WTC11 (cell line): ENCODE measurements around the gene ACCSL. TPM values are rescaled to one million over a fixed set of nuclear protein-coding genes. Genes with fewer than 3 reads are reported as not detected.
A peak's percentile ranks its signal among the peaks of the same experiment; 100 is the strongest.

ENCODE experiments used
- FOXJ3 ChIP-seq: sonication (generic); formaldehyde crosslinking; IDR thresholded peaks from 2 replicates; pipeline ENCODE4 v1.9.0; 2021; ENCODE audit warnings: missing genetic modification reagents, mild to moderate bottlenecking, borderline replicate concordance
- FOXK1 ChIP-seq: sonication (generic); formaldehyde crosslinking; IDR thresholded peaks from 2 replicates; pipeline ENCODE4 v1.8.0; 2022; ENCODE audit warnings: mild to moderate bottlenecking, moderate library complexity, missing genetic modification reagents
- GABPB1 ChIP-seq: sonication (generic); formaldehyde crosslinking; IDR thresholded peaks from 2 replicates; pipeline ENCODE4 v1.8.1; 2023; ENCODE audit warnings: mild to moderate bottlenecking, missing genetic modification reagents
- OVOL2 ChIP-seq: fragments of 250-450 bp; sonication (Bioruptor Pico); IDR thresholded peaks from 2 replicates; pipeline ENCODE4 v1.9.0; 2021; ENCODE audit warnings: mild to moderate bottlenecking, borderline replicate concordance
- SOX15 ChIP-seq: fragments of 250-450 bp; sonication (Bioruptor Pico); IDR thresholded peaks from 2 replicates; pipeline ENCODE4 v1.9.0; 2021; ENCODE audit warnings: mild to moderate bottlenecking
- TEAD1 ChIP-seq: sonication (generic); formaldehyde crosslinking; IDR thresholded peaks from 2 replicates; pipeline ENCODE4 v1.8.0; 2022; ENCODE audit warnings: mild to moderate bottlenecking, missing genetic modification reagents
- TP53 ChIP-seq: sonication (generic); formaldehyde crosslinking; IDR thresholded peaks from 2 replicates; pipeline ENCODE4 v1.8.1; 2023; ENCODE audit warnings: mild to moderate bottlenecking, missing genetic modification reagents
- ZNF121 ChIP-seq: sonication (generic); formaldehyde crosslinking; IDR thresholded peaks from 2 replicates; pipeline ENCODE4 v1.8.0; 2023; ENCODE audit warnings: missing genetic modification reagents
- ZNF138 ChIP-seq: sonication (generic); formaldehyde crosslinking; conservative IDR thresholded peaks from 2 replicates; pipeline ENCODE4 v1.8.1; 2022; ENCODE audit warnings: mild to moderate bottlenecking, moderate library complexity, missing genetic modification reagents
- ZNF263 ChIP-seq: sonication (generic); formaldehyde crosslinking; IDR thresholded peaks from 2 replicates; pipeline ENCODE4 v1.8.1; 2022; ENCODE audit warnings: low read depth, mild to moderate bottlenecking, moderate library complexity, missing genetic modification reagents
- total RNA-seq: library from RNA; stranded (reverse); gene quantifications from 3 replicates; pipeline ENCODE4 v1.2.3, GENCODE V29; 2021
- TF ChIP-seq, protein P1 (sequence below): sonication (generic); formaldehyde crosslinking; IDR thresholded peaks from 2 replicates; pipeline ENCODE4 v1.8.0; 2023; ENCODE audit warnings: mild to moderate bottlenecking, missing genetic modification reagents
- TF ChIP-seq, protein P2 (sequence below): fragments of 250-450 bp; sonication (Bioruptor Pico); IDR thresholded peaks from 2 replicates; pipeline ENCODE4 v1.9.0; 2021; ENCODE audit warnings: moderate library complexity, mild to moderate bottlenecking, inconsistent platforms, borderline replicate concordance
- TF ChIP-seq, protein P3 (sequence below): sonication (generic); formaldehyde crosslinking; conservative IDR thresholded peaks from 2 replicates; pipeline ENCODE4 v1.8.1; 2022; ENCODE audit warnings: mild to moderate bottlenecking, missing genetic modification reagents
- TF ChIP-seq, protein P4 (sequence below): sonication (generic); formaldehyde crosslinking; IDR thresholded peaks from 2 replicates; pipeline ENCODE4 v1.8.0; 2022; ENCODE audit warnings: mild to moderate bottlenecking, missing genetic modification reagents
- TF ChIP-seq, protein P5 (sequence below): fragments of 200-600 bp; IDR thresholded peaks from 2 replicates; pipeline ENCODE4 v1.8.0; 2022; ENCODE audit warnings: antibody characterized with exemption
- TF ChIP-seq, protein P6 (sequence below): sonication (generic); formaldehyde crosslinking; IDR thresholded peaks from 2 replicates; pipeline ENCODE4 v1.8.1; 2023; ENCODE audit warnings: mild to moderate bottlenecking, missing genetic modification reagents
- TF ChIP-seq, protein P7 (sequence below): sonication (generic); formaldehyde crosslinking; IDR thresholded peaks from 2 replicates; pipeline ENCODE4 v1.8.1; 2022; ENCODE audit warnings: low read depth, mild to moderate bottlenecking, moderate library complexity, missing genetic modification reagents, borderline replicate concordance
- TF ChIP-seq, protein P8 (sequence below): sonication (generic); formaldehyde crosslinking; IDR thresholded peaks from 2 replicates; pipeline ENCODE4 v1.8.1; 2022; ENCODE audit warnings: low read depth, missing genetic modification reagents, borderline replicate concordance
- TF ChIP-seq, protein P9 (sequence below): fragments of 250-450 bp; sonication (Bioruptor Pico); IDR thresholded peaks from 2 replicates; pipeline ENCODE4 v1.9.0; 2021; ENCODE audit warnings: mild to moderate bottlenecking
- TF ChIP-seq, protein P10 (sequence below): fragments of 250-450 bp; sonication (Bioruptor Pico); conservative IDR thresholded peaks from 2 replicates; pipeline ENCODE4 v1.9.0; 2021; ENCODE audit warnings: mild to moderate bottlenecking

ACCSL gene
- total RNA-seq, 1 experiment from 2014 or later: not detected

DNA sequence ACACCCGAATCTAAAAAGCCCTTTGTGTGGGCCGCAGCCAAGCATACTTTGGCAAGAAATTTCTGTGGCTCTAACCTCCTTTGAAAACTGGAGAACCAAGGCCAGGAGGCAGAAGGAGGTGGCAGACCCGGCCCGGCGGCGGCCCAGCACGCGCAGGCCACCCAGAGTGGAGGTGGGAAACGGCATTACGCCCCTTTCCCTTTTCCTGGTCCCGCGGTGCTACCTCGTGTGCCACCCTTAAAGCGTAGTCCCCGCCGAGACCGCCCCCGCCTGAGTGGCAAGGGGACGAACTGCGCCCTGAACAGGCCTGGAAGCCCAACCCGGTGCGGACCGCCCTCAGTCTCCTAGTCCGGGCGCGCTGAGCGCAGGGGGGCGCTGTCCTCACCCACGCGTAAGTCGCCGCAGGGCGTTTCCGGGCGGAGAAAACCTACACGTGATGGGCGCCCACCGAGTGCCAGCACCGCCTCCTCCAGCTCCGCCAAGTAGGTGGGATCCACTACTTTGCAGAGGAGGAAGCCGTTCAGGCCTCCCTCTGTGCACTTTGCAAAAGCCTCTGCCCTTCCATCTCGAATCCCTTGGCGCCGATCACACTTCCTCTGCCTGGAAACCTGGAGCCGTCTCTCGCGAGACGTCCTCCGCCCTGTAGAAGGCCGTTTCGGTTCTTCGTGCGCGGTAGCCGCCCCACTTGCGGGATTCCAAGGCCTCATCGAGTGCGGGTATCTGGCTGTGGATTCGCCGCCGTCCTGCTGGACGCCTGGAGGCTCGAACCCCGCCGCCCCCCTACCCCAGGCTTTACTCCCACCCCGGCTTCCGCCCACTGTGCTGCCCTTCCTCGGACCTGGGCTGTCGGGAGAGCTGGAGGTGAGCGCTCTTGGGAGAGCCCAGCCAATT is 18.3 kb downstream of the ACCSL start, which contains the start of gene ACCS (continued):
- TF ChIP-seq, protein P1, sequence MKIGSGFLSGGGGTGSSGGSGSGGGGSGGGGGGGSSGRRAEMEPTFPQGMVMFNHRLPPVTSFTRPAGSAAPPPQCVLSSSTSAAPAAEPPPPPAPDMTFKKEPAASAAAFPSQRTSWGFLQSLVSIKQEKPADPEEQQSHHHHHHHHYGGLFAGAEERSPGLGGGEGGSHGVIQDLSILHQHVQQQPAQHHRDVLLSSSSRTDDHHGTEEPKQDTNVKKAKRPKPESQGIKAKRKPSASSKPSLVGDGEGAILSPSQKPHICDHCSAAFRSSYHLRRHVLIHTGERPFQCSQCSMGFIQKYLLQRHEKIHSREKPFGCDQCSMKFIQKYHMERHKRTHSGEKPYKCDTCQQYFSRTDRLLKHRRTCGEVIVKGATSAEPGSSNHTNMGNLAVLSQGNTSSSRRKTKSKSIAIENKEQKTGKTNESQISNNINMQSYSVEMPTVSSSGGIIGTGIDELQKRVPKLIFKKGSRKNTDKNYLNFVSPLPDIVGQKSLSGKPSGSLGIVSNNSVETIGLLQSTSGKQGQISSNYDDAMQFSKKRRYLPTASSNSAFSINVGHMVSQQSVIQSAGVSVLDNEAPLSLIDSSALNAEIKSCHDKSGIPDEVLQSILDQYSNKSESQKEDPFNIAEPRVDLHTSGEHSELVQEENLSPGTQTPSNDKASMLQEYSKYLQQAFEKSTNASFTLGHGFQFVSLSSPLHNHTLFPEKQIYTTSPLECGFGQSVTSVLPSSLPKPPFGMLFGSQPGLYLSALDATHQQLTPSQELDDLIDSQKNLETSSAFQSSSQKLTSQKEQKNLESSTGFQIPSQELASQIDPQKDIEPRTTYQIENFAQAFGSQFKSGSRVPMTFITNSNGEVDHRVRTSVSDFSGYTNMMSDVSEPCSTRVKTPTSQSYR (CRISPR knock-in tag): no peak
- TF ChIP-seq SOX15: no peak
- 0 out of 2 replicates have a peak, but pooled peaks have one; percentile 12 for TF ChIP-seq TEAD1 (CRISPR knock-in tag)
- no peak for TF ChIP-seq ZNF263 (CRISPR knock-in tag)
- TF ChIP-seq FOXK1 (CRISPR knock-in tag): peak; percentile 17; the same call in 1 of the 2 replicates
- TF ChIP-seq FOXJ3 (CRISPR knock-in tag): no peak
- TF ChIP-seq, protein P2, sequence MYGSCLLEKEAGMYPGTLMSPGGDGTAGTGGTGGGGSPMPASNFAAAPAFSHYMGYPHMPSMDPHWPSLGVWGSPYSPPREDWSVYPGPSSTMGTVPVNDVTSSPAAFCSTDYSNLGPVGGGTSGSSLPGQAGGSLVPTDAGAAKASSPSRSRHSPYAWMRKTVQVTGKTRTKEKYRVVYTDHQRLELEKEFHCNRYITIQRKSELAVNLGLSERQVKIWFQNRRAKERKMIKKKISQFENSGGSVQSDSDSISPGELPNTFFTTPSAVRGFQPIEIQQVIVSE: no peak
- TF ChIP-seq ZNF138 (CRISPR knock-in tag): no peak
- TF ChIP-seq GABPB1 (CRISPR knock-in tag): no peak
- TF ChIP-seq OVOL2: no peak
- TF ChIP-seq, protein P3, sequence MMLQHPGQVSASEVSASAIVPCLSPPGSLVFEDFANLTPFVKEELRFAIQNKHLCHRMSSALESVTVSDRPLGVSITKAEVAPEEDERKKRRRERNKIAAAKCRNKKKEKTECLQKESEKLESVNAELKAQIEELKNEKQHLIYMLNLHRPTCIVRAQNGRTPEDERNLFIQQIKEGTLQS (CRISPR knock-in tag): no peak
- TF ChIP-seq, protein P4, sequence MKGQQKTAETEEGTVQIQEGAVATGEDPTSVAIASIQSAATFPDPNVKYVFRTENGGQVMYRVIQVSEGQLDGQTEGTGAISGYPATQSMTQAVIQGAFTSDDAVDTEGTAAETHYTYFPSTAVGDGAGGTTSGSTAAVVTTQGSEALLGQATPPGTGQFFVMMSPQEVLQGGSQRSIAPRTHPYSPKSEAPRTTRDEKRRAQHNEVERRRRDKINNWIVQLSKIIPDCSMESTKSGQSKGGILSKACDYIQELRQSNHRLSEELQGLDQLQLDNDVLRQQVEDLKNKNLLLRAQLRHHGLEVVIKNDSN (CRISPR knock-in tag): peak; percentile 91
- TF ChIP-seq, protein P5, sequence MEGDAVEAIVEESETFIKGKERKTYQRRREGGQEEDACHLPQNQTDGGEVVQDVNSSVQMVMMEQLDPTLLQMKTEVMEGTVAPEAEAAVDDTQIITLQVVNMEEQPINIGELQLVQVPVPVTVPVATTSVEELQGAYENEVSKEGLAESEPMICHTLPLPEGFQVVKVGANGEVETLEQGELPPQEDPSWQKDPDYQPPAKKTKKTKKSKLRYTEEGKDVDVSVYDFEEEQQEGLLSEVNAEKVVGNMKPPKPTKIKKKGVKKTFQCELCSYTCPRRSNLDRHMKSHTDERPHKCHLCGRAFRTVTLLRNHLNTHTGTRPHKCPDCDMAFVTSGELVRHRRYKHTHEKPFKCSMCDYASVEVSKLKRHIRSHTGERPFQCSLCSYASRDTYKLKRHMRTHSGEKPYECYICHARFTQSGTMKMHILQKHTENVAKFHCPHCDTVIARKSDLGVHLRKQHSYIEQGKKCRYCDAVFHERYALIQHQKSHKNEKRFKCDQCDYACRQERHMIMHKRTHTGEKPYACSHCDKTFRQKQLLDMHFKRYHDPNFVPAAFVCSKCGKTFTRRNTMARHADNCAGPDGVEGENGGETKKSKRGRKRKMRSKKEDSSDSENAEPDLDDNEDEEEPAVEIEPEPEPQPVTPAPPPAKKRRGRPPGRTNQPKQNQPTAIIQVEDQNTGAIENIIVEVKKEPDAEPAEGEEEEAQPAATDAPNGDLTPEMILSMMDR: peak; percentile 62
- TF ChIP-seq, protein P6, sequence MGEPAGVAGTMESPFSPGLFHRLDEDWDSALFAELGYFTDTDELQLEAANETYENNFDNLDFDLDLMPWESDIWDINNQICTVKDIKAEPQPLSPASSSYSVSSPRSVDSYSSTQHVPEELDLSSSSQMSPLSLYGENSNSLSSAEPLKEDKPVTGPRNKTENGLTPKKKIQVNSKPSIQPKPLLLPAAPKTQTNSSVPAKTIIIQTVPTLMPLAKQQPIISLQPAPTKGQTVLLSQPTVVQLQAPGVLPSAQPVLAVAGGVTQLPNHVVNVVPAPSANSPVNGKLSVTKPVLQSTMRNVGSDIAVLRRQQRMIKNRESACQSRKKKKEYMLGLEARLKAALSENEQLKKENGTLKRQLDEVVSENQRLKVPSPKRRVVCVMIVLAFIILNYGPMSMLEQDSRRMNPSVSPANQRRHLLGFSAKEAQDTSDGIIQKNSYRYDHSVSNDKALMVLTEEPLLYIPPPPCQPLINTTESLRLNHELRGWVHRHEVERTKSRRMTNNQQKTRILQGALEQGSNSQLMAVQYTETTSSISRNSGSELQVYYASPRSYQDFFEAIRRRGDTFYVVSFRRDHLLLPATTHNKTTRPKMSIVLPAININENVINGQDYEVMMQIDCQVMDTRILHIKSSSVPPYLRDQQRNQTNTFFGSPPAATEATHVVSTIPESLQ: no peak
- TF ChIP-seq ZNF121 (CRISPR knock-in tag): no peak
- TF ChIP-seq, protein P7, sequence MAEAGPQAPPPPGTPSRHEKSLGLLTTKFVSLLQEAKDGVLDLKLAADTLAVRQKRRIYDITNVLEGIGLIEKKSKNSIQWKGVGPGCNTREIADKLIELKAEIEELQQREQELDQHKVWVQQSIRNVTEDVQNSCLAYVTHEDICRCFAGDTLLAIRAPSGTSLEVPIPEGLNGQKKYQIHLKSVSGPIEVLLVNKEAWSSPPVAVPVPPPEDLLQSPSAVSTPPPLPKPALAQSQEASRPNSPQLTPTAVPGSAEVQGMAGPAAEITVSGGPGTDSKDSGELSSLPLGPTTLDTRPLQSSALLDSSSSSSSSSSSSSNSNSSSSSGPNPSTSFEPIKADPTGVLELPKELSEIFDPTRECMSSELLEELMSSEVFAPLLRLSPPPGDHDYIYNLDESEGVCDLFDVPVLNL: no peak
- peak; percentile 84; the same call in 1 of the 2 replicates for TF ChIP-seq TP53 (CRISPR knock-in tag)
- TF ChIP-seq, protein P8, sequence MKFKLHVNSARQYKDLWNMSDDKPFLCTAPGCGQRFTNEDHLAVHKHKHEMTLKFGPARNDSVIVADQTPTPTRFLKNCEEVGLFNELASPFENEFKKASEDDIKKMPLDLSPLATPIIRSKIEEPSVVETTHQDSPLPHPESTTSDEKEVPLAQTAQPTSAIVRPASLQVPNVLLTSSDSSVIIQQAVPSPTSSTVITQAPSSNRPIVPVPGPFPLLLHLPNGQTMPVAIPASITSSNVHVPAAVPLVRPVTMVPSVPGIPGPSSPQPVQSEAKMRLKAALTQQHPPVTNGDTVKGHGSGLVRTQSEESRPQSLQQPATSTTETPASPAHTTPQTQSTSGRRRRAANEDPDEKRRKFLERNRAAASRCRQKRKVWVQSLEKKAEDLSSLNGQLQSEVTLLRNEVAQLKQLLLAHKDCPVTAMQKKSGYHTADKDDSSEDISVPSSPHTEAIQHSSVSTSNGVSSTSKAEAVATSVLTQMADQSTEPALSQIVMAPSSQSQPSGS (CRISPR knock-in tag): no peak
- TF ChIP-seq, protein P9, sequence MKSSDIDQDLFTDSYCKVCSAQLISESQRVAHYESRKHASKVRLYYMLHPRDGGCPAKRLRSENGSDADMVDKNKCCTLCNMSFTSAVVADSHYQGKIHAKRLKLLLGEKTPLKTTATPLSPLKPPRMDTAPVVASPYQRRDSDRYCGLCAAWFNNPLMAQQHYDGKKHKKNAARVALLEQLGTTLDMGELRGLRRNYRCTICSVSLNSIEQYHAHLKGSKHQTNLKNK: no peak
- TF ChIP-seq, protein P10, sequence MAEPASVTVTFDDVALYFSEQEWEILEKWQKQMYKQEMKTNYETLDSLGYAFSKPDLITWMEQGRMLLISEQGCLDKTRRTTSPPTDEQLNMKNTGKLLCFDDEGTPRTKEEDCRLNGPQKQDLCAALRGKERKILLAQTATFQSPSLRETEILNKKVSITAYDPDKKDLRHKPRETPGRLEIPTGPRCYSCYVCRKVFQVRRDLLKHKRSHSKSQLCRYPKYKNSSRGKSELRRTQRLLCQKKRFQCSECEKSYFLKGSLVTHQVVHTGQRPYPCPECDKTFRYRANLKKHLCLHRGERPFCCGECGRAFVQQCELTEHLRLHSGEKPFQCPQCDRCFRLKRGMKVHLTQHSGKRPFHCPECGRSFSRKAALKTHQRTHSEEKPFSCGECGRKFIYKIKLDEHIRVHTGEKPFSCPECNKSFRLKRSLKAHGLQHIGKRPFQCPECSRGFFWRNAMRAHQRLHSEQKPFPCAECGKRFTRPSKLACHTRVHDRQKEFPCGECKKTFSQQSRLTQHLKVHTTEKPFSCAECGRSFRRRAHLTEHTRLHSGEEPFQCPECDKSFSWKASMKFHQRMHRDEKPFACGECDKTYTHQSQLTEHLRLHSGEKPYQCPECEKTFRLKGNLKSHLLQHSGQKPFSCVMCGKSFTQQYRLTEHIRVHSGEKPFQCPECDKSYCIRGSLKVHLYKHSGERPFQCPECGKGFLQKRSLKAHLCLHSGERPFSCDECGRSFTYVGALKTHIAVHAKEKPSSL (CRISPR knock-in tag): no peak
